GM19351 (cell line): ENCODE measurements around the gene PACSIN2.
"Not testable (repeated sequence)": the region's sequence is repeated elsewhere in the genome, so short reads cannot be mapped to it uniquely, and the experiment has no call there.

Experiments used
- ATAC-seq: cut with Tn5 transposase; IDR thresholded peaks from one replicate; pipeline ENCODE4 v1.9.1; 2021; ENCODE audit warnings: mild to moderate bottlenecking, moderate library complexity; ENCODE audit not compliant: unreplicated experiment

The PACSIN2 gene, protein sequence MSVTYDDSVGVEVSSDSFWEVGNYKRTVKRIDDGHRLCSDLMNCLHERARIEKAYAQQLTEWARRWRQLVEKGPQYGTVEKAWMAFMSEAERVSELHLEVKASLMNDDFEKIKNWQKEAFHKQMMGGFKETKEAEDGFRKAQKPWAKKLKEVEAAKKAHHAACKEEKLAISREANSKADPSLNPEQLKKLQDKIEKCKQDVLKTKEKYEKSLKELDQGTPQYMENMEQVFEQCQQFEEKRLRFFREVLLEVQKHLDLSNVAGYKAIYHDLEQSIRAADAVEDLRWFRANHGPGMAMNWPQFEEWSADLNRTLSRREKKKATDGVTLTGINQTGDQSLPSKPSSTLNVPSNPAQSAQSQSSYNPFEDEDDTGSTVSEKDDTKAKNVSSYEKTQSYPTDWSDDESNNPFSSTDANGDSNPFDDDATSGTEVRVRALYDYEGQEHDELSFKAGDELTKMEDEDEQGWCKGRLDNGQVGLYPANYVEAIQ

DNA sequence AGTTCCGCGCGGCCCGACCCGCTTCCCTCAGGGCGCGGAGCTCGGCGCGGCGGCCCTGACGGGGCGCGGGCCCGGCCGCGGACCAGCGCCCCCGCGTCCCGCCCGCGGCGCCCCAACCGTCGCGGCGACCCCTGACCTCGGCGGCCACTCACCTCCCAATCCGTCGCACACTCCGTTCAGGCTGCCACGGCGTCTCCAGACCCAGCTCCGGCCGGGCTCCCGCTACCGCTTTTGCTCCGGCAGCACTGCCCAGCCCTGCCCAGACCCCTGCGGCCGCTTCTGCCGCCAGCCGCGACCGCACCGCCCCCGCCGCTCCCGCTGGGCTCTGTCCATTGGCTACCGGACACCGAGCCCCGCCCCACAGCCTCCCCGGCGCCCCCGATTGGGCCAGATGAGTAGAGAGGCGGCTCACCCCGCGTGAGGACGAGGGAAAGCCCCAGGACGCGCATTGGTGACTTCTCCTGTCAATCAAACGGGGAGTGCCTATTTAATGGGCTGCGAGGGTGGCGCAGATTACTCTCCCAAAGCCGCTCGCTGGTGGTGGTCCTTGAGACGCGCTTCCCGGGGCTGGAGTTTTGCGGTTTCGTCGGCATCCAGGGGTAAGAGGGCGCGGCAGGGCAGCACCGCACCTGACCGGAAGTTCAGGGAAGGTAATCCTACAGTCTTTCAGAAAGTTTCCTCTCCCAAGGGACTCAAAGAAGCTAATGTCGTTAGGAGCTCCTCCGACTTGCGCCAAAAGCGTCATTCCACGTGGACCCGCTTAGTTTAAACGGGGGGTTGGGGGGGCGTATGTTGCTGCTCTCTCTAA lies at the start of gene PACSIN2:
Gene PACSIN2 (minus strand): TSS at position 281 of the 808 bp plus-strand sequence. CDS start 103,069 bp downstream, outside the sequence.
- peak; percentile 88 for ATAC-seq

DNA sequence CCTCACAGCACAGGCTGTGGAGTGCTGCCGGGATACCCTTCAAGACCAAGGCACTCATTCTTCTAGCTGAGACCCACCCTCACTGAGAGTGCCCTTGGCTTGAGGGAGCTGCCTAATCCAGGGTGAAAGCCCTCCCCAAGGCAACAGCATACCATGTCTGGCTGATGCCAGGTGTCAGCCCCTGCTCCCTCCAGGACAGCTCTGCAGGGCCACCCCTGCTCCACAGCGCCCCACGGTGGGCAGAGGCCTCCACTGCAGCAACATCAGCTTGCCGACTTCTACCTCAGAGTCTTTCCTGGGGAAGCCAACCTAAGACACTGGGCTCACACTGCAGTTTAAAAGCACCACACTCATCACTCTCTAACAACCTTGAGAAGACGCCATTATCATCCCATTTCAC lies 45.2 kb upstream of the PACSIN2 start:
- ATAC-seq = no peak

DNA sequence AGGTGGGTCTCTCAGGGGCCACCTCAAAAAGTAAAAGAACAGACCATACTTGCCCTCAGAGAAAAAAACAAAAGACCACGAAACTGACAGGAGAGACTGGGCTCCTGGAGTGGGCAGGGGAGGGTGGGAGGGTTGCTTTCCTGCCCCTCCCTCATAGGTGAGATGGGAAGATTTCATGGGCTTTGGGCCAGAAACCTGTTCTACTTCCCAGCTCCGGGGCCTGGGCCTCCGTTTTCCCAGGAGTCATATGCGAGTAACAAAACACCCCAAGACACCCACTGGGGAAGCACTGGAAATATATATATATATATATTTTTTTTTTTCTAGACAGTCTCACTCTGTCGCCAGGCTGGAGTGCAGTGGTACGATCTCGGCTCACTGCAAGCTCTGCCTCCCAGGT lies 42.7 kb upstream of the PACSIN2 start:
- no peak for ATAC-seq

GRCh38 chr22:43053176-43053575 lies 38.2 kb upstream of the PACSIN2 start:
- no peak for ATAC-seq

GRCh38 chr22:43050995-43051394 lies 36.0 kb upstream of the PACSIN2 start:
- ATAC-seq = no peak

DNA sequence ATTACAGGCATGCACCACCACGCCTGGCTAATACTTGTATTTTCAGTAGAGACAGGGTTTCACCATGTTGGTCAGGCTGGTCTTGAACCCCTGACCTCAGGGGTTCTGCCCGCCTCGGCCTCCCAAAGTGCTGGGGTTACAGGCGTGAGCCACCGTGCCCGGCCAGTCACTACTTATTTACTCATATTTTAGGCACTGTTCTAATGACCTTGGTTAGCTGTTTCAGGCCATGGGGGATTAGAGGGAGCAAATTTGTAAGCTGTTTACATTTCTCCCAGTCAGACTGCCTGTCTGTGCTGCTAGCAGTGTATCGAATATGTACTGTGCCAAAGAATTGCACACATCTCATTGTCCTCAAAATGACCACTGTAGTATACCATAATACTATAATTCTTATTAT lies 32.7 kb upstream of the PACSIN2 start:
- ATAC-seq = no peak

- ATAC-seq = no peak
Observed at GRCh38 chr22:43044290-43044712, 29.4 kb upstream of the PACSIN2 start.

DNA sequence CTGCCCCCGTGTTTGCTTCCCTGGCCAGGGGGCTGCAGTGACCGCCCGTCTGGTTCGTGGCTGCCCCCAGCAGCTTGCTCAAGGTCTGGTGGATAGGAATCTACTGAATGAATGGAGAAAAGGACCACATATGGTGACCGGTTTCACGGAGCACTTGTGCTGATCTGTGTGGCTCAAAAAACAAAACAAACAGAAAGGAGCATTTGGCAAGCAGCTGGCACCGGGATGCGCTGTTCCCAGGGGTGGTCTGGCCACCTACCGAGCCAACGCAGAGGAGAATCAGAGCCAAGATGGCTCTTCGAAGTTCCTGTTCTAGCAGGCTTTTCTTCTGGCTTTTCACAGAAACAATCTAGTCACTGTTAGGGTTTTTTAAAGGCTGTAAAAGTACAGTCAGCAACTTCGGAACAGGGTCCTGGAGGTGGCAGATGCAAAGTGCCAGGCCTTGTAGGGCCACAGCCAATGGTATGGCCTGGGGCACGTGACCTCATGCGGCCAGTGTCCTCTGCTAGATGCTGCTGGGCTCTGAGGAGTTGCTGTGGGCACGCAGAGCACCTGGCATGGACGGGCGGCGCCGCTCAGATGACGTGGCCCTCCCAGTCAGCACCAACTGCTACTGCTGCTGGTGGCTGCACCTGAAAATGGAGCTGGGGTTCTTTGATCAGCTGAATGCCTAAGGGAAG lies 27.3 kb upstream of the PACSIN2 start:
- no peak for ATAC-seq

DNA sequence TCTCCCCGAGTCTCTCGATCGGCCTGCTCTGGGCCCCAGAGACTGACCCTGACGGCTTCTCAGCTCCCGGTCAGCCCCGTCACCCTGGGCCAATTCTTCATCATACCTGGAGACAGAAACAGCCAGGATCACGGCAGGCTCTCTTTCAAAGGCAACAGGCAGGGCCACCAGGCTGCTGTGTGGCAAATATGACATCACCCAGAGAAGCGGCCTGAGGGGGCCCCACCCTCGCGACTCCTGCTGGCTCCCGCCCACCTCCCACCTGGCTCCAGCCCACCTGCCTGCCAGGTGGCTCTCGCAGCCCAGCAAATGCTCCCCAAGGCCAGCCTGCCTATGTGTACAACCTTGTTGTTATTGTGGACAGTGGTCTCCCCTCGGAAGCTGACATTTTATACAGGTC lies 24.9 kb upstream of the PACSIN2 start:
- no peak for ATAC-seq

DNA sequence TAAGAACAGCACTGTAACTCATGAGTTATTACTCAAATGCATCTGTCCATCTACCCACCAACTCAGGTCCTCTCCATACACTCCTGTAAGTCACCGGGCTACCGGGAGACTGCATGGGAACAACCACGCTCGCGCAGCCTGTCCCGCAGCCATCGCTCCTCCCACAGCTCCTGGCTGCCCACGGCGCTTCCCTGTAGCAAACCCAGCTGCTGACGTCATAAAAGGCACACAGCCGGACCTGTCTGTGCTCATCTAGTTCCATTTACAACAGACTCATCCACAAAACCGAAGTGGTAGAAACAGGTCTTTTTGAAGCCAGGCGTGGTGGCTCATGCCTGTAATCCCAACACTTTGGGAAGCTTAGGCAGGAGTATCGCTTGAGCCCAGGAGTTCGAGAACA lies 23.4 kb upstream of the PACSIN2 start:
- no peak for ATAC-seq

DNA sequence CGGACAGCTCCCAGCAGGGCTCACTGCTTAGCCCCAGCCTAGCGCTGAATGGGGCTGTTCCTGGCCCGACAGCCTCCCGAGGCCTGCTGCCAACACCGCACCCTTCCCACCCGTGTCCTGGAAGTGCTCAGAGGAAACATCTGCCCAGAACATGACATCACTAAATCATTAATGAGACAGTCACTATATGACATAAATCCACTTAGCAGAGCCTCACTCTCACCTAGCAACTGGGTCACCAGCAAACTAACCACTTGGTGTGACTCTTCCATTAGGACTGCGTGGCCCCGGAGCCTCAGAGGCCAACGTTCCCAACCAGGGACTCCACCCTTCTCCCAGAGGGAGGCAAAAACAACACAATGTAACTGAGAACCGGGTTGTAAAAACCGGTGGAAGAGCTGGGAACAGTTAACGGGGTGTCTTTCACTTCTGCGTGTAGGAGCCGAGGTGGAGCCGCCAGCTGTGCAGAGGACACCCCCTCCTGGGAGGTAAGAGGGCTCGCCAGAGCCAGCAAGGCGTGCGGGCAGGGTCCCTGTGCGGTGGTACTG lies 21.4 kb upstream of the PACSIN2 start:
- ATAC-seq = no peak

DNA sequence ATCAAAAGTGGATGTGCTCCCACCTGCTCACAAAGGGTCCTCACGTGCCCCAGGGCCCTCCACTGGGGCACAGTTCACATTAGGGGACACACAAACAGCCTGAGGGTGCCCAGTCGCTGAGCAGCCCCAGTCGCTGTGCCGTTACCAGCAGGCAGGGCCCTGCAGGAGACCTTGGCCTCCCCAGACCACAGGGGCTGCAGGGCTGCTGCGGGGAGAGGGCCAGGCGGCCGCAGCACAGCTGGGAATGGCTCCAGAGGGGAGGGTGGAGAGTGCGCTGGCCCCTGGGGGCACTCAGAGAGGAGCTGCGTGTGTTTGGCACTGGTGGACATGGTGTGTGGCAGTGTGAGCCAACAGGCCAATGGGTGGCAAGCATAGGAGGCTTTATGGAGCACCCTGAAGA lies 20.3 kb upstream of the PACSIN2 start:
- ATAC-seq = no peak

DNA sequence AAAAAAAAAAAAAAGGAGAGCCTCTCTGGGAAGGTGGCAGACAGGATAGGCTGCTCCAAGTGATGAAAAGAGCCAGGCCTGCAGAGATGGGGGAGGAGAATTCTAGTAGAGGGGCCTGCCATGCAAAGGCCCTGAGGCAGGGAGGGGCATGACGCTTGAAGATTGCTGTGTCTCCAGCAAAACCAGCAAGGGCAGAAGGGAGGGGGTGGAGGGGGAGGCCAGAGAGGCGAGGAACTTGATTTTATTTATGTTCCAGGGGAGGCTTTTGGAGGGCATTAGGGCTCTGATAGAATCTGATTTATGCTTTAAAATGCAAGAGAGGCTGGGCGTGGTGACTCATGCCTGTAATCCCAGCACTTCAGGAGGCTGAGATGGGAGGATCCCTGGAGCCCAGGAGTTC lies 16.7 kb upstream of the PACSIN2 start:
- no peak for ATAC-seq

DNA sequence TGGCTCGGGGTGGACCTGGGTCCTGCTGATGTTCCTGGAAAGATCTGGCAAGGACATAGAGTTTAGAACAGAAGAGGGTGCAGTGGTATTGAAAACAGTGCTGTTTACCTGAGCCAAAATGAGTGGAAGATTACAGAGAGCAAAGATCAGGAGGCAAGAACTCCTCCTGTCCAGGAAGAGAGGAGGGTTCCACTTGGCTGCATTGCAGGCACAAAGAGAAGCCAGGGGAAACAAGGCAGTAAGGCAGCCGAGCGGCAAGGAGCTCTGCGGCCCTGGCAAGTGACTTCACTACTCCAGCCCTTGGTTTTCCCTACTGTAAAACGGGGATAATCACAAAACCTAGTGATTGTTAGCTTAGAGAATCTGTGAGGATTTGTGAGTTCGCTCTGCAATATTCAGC lies 3.7 kb upstream of the PACSIN2 start:
- no peak for ATAC-seq

DNA sequence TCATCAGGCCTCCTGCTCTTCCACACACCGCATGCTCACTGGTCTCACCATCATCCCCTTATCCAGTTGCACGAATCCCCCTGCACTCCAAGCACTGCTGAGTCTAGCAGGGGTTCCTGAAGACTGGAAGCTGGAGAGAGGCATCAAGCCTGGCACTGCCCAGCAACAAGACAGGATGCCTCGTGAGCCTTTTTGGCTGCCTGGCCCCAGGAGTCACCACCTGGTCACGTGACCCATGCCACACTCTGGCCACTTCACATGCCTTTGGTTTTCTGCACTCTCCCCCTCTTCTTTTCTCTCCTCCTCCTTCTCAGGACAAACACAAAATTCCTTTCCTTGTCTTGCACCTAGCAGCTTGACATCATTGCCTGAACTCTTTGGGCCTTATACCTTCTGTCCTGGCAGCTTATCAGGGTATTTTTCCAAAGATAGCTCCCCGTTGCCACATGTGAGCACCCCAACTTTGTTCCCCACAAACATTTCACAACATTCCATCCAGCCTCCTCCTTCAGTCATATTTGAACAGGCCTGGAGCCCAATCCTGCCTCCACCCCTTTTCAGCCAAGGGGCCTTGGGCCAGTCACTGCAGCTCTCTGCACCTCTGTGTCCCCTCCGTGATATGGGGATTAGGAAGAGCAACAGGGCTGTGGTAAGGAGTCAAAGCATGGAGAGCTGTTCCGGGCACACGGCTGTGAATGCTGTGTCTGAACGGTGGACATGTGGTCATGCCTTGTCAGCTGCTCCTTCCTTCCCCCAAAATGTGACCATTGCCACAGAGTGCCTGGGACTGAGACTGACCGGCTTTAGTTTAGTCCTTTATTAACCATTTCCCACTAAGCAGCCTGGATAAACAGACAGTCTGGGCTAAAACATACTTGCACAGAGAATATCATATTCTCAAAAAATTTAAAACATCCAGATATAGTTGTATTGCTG lies 2.8 kb upstream of the PACSIN2 start:
- ATAC-seq = no peak

DNA sequence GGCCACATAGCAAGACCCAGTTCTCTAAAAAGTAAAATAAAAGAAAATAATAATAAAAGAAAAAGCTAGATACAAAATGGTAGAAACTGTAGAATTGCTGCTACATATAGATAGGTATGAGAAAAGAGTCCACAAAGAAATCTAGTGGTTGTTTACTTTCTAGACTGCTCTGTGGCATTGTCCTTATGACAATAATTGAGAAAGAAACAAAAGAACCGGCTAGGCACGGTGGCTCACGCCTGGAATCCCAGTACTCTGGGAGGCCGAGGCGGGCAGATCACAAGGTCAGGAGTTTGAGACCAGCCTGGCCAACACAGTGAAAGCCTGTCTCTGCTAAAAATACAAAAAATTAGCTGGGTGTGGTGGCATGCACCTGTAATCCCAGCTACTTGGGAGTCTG lies 1.2 kb upstream of the PACSIN2 start:
- ATAC-seq = not testable (repeated sequence)

DNA sequence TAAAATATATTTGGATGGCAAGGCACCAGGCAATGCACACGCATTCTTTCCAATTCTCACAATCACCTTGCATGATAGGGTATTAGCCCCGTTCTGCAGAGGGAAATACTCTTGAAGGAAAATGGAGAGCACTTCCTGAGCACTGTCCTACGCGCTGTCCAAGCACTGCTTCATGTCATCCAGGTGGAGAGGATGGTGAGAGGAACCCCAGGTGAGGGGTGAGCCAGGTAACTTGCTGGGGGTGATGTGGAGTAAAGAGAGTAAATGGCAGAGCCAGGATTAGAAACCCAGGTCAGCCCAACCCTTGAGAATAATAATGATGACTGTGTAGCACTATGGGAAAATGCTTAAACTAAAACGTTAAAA lies 711 bp upstream of the PACSIN2 start:
- ATAC-seq = no peak

GRCh38 chr22:43014316-43014868 lies 557 bp downstream of the PACSIN2 start:
- ATAC-seq = peak; percentile 15

DNA sequence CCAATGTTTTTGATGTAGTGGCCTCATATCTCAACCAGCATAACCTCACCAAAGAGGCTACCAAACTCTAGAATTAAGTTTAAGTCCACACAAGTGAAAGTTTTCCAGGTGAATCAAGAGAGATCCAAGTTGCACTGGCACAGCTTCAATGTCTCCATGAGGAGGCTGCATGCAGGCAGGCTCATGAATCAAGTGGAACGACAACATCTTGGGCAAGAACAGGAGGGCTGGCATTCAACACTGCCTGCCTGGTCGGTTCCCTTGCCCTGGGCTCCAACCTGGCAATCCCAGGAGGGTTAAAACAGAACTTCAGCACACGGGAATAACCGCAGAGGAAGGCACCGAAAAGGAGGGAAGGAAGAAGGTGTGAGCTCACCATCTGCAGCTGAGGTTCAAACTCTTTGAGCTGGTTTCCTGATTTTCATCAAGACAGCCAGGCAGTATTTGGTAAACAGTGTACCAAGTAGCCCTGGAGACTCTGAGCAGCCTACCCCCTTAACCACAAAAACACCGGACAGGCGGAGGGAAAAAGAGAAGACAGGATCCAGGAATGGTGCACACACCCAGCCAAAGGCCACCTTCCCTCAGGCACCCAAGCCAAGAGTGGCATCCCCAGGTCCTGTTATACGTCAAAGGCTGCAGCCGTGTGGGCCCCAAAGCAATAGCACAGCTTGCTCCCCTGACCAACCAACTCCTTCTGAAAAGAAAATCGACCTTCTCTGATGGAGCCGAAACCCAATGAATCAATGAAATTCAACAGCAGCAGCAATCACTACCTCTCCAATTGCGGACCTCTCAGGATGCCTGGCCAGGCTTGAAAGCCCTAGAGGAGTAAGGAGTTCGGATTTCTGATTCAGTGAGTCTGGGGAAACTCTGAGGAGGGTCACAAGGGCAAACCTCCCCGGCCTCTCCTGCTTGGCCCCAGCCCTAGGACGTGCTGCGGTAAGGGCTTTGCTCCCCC lies 1.3 kb downstream of the PACSIN2 start:
- ATAC-seq = peak; percentile 13
